Stimulated activated CD4-positive, alpha-beta T cell treated with anti-CD3 and anti-CD28 coated beads, Interleukin-1b, Interleukin-23, amount 100 ng/mL, for 4 hours (primary cell): ENCODE data around the gene SH2D6.

ENCODE experiments used
- DNase-seq, 2 donors: peaks; one replicate each; pipeline ENCODE4 v3.0.0-alpha.2; 2020; ENCODE audit warnings: low read depth in 2 of 2

The SH2D6 gene

GRCh38 chr2:85439986-85440385 lies 21.5 kb downstream of the SH2D6 start:
- no peak for DNase-seq

GRCh38 chr2:85440729-85441128 lies 22.2 kb downstream of the SH2D6 start:
- DNase-seq: no peak

DNA sequence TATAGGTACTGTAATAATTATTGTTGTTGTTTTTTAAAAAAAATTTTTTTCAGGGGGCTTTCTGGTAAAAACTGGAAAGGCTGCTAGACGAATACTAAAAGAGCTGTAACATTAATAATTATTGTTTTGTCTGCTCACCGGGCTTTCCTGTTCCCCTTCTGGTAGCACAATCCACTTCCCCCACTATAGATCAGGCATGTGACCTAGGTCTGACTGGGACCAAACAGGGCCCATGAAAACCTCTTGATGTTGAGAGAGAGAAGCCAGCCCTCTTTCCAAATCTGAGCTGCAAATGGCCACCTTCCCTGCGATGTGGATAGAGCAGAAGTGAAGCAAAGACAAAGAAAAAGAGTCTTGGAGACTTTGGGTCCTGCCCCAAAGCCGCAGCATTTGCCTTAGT lies 23.4 kb downstream of the SH2D6 start:
- DNase-seq: no peak

DNA sequence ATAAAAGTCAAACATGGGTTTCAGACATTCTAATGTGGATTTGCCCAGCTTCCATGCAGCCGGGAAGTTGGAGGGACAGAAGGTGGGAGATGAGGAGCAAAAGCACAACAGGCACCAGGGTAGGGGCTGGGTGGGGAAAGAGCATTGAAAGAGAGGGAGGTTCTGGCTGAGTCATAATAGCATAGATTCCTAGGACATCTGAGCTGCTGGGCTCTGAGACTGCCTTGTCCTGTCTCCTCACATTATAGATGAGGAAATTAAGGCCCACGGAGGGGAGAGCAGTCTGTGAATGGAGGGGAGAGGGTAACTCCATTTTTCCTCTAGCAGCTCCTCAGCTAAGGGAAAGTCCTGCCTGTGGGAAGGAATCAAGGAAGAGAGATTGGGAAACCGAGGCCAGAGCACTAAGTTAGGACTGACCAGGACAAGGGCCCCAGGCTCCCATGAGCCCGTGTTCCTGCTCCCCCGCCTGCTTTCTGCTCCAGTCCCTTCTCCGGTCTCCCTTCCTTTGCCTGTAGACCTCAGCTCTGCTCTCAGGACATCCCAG lies 26.2 kb downstream of the SH2D6 start:
- no peak for DNase-seq

GRCh38 chr2:85445316-85446295 lies 27.1 kb downstream of the SH2D6 start:
- DNase-seq: no peak

DNA sequence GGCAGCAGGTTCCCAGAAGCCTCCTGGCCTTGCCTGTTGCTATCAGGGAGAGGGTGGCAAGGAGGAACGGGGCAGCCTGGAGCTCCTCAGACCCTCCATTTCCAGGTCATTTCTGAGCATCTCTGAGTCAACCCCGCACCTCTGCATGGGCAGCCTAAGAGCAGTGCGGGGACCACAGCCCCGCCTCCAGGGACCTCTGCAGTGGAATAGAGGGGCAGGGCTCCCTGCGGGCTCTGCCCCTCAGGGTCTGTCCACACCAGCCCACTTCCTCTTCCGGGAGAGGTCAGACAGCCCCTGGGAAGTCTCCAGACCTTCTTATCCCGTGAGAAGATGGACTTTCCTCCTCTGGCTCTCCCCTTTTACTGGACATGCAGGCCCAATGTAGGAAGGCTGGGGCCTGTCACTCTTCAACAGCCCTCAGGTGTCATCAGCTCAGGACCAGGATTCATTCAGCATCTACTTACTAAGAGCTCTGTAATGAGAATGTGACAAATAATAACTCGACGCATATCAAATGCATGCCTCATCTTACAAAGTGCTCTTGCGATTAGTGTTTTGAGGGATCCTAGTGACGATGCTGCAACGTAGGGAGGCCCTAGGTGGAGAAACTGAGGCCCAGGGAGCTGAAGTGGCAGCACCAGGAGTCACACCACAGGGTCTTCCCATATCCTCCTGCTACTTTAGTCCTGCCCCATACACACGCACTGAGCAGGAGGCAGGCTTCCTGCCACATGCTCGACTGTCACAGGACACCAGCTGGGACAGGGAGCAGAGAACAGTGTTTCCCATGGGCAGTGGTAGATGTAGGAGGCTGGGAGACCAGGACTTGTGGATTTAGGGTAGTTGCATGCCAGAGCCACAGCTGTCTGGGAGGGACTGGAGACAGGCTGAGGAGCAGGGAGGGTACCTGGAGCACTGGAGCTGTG lies 28.0 kb downstream of the SH2D6 start:
- DNase-seq: no peak

- no peak for DNase-seq
Observed at GRCh38 chr2:85447222-85447585, 28.7 kb downstream of the SH2D6 start.

- DNase-seq: no peak
Observed at GRCh38 chr2:85448461-85449213, 30.1 kb downstream of the SH2D6 start.

- no peak for DNase-seq
Observed at GRCh38 chr2:85449214-85449588, 30.7 kb downstream of the SH2D6 start.

GRCh38 chr2:85452237-85452636 lies 33.7 kb downstream of the SH2D6 start:
- DNase-seq: no peak

DNA sequence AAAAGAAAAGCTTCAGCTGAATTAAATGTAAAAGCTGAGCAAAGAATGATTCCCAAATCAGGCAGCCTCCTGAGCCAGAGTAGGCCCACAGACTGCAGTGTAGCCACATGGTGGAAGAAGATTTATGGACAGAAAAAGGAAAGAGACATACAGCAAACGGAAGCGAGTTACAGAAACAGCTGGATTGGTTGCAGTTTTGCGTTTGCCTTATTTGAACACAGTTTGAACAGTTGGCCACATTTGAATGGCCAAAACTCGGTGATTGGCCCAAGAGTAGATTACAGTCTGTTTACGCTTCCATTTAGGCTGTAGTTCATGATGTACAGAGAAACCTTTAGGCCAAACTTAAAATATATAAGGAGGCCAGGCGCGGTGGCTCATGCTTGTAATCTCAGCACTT lies 35.1 kb downstream of the SH2D6 start:
- DNase-seq: no peak

DNA sequence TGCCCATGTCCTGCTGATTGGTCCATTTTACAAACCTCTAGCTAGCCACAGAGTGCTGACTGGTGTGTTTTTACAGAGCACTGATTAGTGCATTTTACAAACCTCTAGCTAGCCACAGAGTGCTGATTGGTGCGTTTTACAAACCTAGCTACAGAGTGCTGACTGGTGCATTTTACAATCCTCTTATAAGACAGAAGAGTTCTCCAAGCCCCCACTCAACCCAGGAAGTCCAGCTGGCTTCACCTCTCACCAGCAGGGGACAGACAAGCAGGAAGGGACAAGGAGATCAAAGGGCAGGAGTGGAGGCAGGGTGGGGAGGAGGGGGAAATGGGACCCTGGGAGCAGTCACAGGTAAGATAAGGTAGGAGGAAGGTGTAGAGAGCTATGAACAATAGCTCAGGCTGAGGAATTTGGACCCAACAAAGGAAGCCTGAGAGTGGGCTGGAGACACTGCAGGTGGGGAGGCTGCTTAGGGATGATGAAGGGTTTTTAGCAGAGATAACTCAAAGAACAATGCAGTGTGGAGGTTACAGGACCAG lies 37.1 kb downstream of the SH2D6 start:
- DNase-seq: no peak

- DNase-seq: no peak
Observed at GRCh38 chr2:85457043-85457442, 38.5 kb downstream of the SH2D6 start.

DNA sequence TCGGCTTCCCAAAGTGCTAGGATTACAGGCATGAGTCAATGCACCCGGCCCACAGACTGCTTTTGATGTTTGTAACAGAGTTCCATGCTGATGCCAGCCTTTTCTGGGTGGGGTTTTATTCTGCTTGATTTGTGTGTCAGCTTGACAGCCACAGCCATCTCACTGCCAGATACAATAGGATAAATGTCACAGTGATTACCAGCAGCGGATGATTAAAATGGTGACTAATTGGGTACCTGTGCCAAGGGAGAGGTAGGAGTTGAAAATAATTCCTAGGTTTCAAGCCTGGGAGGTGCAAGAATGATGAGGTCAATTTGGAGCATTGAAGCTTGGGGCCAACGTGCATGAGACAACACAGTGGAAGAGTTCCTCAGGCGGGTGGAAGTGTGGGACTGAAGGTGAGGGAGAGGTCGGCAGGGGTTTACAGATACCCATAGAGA lies 39.4 kb downstream of the SH2D6 start:
- no peak for DNase-seq

DNA sequence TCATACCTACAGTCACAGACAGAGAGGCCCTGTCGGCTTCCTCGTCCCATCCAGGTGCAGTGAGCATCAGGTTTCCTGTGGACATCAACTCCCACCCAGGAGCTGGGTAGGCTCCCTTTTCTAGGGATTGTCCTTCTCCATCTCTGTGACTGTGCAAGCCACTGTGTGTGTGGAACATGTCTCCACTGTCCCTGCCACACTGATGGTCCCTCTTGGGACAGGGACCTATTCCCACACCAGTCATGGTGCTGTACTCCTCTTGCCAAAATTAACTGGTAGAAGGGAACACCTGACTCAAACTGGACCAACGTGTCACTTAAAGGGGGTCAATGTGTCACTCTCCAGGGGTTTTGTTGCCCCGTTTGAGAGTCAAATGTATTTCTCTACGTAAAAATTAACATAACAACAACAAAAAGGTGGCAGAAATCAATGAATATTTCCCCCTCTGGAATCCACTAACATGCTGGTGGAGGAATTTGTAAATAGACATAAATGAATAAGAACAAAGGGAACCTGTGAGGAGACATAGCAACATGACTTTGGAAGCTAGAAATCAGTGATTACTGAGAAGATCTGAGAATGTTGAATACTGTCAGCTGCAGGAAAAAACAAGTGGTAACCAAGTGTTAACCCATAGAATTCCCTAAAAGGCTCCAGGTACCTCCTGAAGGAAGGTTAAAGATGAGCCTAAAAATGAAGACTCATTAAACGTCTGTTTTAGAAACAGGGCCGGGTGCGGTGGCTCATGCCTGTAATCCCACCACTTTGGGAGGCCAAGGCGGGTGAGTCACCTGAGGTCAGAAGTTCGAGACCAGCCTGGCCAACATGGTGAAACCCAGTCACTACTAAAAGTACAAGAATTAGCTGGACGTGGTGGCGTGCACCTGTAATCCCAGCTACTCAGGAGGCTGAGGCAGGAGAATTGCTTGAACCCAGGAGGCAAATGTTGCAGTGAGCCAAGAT lies 40.4 kb downstream of the SH2D6 start:
- DNase-seq: no peak

DNA sequence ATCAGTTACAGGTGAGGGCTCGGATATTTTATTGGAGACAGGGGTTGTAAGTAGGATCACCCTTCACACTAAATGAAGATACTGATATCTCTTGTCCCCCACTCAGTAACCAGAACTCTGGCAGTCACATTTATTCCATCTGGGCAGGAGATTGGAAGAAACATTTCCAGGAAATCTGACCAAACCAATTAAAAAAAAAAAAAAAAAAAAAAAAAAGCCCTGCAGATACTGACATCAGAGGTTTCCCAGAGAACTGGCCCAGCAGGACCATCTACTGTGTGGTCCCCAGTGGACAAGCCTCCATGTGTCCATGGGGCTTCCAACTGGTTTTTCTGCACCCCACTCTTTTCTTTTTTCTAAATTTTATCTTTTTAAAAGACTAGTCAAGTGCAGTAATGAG lies 41.3 kb downstream of the SH2D6 start:
- no peak for DNase-seq

DNA sequence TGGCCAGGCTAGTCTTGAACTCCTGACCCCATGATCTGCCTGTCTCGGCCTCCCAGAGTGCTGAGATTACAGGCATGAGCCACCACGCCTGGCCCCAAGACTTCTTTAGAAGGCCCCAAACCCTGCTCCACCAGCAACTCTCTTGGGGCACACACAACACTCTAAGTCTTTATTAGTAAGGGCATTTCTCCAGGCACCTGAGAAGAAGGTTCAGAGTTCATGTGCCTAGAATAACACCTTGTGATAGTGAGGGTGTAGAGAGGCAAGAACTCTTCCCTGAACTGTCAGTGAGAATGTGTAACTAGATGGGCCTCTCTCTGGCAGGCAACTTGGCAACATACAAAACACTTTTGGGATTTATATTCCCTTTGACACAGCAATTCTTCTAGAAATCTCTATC lies 43.8 kb downstream of the SH2D6 start:
- DNase-seq: no peak

DNA sequence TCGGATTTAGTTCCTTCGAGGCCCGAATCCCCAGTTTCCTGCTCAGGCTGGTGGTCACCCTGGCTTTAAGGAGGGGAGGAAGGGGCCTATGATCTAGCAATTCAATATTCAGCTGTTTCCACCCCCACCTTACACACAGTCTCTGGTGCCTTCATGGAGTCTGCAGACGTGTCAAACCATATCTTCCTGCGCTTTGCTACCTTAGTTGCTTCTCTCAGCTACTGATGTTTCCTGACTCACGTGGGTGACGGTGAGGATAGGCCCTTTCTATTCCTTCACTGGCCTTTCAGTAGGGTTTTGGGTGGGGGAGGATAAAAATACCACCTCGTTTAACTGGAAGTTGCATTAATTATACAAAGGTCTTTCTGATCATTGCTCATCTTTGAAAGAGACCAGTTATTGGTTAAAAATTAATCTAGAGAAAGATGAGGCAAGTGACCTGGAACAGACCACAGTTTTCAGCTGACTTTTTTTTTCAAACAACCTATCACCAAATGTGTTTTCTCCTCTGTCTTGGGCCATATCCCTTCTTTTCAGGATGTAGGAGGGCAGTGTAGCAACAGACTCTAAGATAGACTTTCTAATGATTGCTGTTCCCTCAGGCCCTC lies 49.7 kb downstream of the SH2D6 start:
- no peak for DNase-seq

- DNase-seq: no peak
Observed at GRCh38 chr2:85468704-85469349, 50.3 kb downstream of the SH2D6 start.
